ENCODE measurements around the gene SHCBP1L.

GRCh38 chr1:182860658-182861057 is 92.3 kb downstream of the SHCBP1L start:
- TF ChIP-seq EZH2 (IDR thresholded peaks at IDR 0.05; ENCODE audit: borderline replicate concordance, low read depth, low read length, severe bottlenecking) = no peak
- no peak for TF ChIP-seq CTCF (IDR thresholded peaks at IDR 0.05; ENCODE audit: borderline replicate concordance, extremely low read depth, low read length, poor library complexity, severe bottlenecking)
